Lung microvascular endothelial cell (primary cell): ENCODE measurements around the gene ABHD16A. TPM values are rescaled to one million over a fixed set of nuclear protein-coding genes. Genes with fewer than 3 reads are reported as not detected.

Experiments
- DNase-seq, 2 donors: peaks; one replicate each; pipeline versions ENCODE4 v3.0.0 to v3.0.0-alpha.2; 2010; ENCODE audit warnings: low read depth in 2 of 2
- total RNA-seq: library from RNA; depleted of rRNA; stranded (reverse); fragments of >200 nt; gene quantifications from 2 replicates; pipeline ENCODE4 v1.2.1, GENCODE V29; 2014

ABHD16A gene
- total RNA-seq: 41.2 and 69.8 TPM in 2 replicates

GRCh38 chr6:31702819-31703716, at the start of gene ABHD16A:
Gene ABHD16A (minus strand): TSS chr6:31703324. CDS start chr6:31703281, 43 bp downstream.
- DNase-seq: peak; percentile 99

- peak in 1 of 2 donors; percentile 68 for DNase-seq
These were observed 49.7 kb upstream of the ABHD16A start for GRCh38 chr6:31752739-31753319.

GRCh38 chr6:31750411-31751022, 47.4 kb upstream of the ABHD16A start:
- DNase-seq: no peak

DNA sequence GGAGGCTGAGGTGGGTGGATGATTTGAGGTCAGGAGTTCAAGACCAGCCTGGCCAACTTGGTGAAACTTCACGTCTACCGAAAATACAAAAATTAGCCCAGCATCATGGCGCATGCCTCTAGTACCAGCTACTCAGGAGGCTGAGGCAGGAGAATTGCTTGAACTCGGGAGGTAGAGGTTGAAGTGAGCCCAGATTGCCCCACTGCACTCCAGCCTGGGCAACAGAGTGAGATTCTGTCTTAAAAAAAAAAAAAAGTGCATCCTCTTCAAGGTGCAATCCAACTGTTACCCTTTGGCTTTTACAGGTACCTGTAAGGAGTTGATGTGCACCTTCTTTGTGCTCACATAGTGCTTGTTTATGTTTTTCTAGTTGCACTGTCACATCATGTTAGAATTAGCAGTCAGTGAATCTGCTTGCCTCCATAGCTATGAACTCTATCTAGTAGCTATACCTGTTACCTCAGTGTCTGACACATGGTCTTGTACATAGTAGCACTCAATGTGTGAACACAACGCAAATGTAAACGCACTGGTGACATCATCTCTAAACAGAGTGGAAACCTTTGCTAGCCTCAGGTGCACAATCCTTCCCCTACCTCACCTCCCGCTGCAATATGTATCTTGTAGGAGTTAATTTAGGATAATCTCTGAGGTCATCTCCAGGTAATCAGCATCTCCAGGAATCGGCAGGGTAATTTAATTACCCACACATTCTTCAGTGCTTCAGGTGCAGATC, 46.3 kb upstream of the ABHD16A start:
- no peak for DNase-seq

DNA sequence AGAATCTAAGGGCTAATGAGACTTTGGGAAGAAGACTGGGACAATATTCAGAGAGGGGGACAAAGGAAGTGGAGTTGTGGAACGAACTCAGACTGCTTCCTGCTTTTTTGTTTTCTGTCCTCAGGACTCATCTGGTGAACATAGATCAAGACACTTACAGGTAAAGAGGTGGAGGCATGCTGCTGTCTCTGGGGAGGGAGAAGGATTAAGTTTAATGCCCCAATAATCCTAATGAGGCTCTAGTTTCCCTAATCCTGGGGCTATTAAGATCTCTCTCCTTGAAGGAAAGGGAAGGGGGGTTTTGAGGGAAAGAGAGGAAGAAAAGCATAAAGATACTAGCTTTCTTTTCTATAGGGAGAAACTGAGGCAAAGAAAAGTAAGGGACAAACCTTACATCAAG, 41.3 kb upstream of the ABHD16A start:
- no peak for DNase-seq

- no peak for DNase-seq
These were observed 39.8 kb upstream of the ABHD16A start for GRCh38 chr6:31742894-31743293.

DNA sequence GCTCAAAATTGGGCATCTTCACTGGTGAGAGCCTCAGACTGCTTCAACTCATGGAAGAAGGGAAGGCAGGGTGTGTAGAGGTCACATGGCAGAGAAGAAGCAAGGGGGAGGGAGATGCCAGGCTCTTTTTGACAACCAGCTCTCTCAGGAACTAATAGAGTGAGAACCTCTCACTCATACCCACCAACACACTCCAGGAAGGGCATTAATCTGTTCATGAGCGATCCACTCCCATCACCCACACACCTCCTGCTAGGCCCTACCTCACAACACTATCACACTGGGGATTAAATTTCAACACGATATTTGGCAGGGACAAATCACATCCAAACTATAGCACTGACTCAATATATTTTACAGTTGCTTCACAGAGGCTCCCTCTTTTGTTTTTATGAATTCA, 38.7 kb upstream of the ABHD16A start:
- DNase-seq: no peak

GRCh38 chr6:31740397-31741223, 37.5 kb upstream of the ABHD16A start:
- DNase-seq: peak in 1 of 2 donors; percentile 41

- peak; percentile 99 for DNase-seq
These were observed 36.7 kb upstream of the ABHD16A start, which contains the start of gene MSH5 for GRCh38 chr6:31739639-31740396. Gene MSH5 (plus strand): TSS chr6:31740005. CDS start chr6:31740467, 462 bp downstream.

DNA sequence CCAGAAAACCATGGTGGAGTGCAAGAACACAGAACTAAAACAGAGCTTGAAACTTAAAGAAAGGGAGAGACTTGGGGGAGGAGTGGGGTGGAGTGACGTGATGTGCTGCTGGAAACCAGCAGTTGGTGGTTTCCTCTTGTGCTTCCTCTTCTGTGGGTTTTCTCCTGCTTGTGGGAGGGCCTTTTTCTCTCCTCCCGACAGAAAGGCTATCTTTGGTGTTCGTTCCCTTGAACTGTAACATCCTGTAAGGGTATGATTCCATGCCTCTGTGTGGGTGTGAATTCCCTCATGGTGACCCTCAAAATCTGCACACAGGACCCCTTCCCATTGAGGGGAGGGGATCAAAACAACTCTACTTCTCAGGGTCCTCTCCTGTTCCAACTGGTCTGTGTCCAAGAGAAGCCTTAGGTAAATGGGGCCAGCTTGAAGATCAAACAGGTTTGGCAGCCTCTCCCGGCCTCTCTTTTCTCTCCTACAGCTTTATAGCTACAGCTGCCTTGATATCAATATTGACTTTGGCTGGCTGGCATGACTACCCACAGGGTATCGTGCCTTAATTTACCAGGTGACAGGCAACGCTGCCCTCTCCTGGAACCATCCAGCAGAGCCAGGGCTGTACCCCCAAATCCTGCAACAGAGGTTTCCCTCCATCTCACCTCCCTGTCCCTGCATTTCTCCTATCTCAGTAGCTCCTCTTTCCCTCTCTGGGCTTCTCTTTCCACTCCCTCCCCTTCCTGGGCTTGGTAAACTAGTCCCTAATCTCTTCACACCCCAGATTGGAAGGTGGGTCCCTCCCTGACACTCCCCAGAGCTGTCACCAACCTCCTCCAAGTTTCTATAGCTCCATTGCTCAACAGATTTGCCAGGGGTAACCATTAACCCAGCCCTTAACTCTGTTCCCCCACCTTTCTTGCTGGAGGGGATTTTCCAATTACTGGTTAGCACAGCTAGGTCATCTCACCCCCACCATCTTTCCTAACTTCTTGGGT, 35.2 kb upstream of the ABHD16A start:
- DNase-seq: peak; percentile 80 to 93

DNA sequence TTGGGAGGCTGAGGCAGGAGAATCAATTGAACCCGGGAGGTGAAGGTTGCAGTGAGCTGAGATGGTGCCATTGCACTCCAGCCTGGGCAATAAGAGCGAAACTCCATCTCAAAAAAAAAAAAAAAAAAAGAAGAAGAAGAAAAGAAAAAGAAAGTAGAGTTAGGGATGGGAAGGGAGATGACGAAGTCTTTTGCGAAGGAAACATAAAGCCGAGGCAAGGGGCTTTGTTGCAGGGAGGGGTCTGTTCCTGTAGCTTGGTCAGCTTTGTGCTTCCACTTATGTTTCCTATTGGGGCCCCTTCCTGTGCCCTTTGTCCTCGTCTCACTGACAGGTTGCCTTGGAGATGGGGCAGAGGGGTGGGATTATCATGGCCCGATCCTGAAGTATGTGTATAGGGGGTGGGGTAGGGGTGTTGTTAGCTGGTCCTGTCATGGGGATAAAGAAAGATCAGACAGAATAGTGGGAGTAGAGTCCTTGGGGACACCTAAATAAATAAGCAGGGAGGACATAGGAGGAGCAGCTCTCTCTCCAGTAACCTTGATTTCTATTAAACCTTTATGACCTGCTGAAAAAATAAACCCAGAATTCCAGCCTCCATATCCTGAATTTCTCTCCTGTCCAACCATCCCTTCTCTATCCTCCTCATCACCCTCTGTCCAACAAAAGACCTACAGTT, 34.3 kb upstream of the ABHD16A start:
- peak; percentile 46 to 75 for DNase-seq

GRCh38 chr6:31736768-31737314, 33.7 kb upstream of the ABHD16A start:
- no peak for DNase-seq

- DNase-seq: peak; percentile 78 to 82
These were observed 33.1 kb upstream of the ABHD16A start, which contains the start of gene CLIC1 for GRCh38 chr6:31736021-31736767. Gene CLIC1 (minus strand): TSS chr6:31736530. CDS start chr6:31736300, 230 bp downstream.

DNA sequence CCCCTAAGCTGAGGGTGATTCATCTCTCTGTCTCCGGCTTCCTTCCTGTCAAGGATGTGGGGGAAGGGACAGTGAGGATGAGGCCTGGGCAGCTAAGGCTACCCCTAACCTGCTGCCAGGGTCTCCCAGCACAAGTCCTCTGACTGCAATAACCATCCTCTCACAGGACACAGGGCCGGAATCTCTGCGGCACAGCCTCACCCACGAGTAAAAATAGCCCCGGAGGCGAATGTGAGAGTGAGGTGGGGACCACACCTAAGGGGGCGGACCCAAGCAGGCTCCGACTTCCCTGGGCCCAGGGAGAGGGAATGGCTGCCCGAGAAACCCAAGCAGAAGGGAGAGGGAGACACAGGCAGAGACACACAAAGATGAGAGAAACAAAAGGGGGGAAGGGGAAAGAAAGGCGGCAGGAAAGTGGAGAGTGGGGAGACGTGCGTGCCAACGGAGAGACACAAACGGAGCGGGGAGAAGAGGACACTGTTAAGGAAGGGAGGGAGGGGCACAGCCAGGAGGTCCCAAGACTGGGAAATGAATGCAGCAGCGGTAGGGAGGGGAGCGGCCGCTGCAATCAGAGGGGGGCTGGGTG, 31.8 kb upstream of the ABHD16A start:
- DNase-seq: peak in 1 of 2 donors; percentile 87

- no peak for DNase-seq
These were observed 31.2 kb upstream of the ABHD16A start for GRCh38 chr6:31734247-31734820.

- no peak for DNase-seq
These were observed 30.6 kb upstream of the ABHD16A start for GRCh38 chr6:31733734-31734133.
